SK-N-DZ (cell line): ENCODE data around the gene PARP15.
"Not testable (repeated sequence)": the region's sequence is repeated elsewhere in the genome, so short reads cannot be mapped to it uniquely, and the experiment has no call there.

Experiments
- DNase-seq: peaks from one replicate; pipeline ENCODE4 v3.0.0-alpha.2; 2015; ENCODE audit warnings: low spot score

PARP15 gene

GRCh38 chr3:122665881-122666280 is 88.4 kb downstream of the PARP15 start:
- no peak for DNase-seq

GRCh38 chr3:122668930-122669730 is 91.7 kb downstream of the PARP15 start:
- no peak for DNase-seq

DNA sequence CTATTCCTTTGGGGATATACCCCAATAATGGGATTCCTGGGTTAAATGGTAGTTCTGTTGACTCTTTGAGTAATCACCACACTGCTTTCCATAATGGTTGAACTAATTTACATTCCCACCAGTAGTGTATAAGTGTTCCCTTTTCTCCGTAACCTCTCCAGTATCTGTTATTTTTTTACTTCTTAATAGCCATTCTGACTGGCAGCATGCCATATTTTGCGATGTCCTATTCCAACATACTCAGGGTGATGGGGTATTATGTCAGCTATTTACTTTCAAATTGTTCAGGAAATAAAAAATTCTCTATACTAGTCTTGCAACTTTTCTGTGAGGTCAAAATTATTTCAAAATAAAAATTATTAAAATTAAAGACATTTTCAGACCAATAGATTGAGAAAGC is 94.1 kb downstream of the PARP15 start:
- no peak for DNase-seq

- no peak for DNase-seq
These were observed 96.9 kb downstream of the PARP15 start for GRCh38 chr3:122674339-122674738.

GRCh38 chr3:122676759-122677158 is 99.3 kb downstream of the PARP15 start:
- DNase-seq: no peak

DNA sequence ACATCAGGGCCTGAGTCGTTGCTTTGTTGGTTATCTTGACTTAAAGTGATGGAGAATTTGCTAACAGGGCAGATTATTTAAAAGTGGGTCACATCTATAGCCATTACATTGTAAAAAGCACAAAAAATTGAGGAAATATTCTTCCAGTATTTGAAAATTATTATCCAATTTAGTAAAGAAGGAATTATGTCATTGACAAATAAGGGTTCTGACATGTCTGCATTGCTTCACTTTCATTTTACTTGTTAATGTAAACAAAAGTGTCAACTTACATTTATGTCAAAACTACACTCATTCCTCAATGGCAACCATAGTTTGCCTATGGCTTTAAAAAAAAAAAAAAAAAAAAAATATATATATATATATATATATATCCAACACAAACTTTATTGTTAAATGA is 99.8 kb downstream of the PARP15 start:
- DNase-seq: no peak

GRCh38 chr3:122678506-122678905 is 101.1 kb downstream of the PARP15 start:
- no peak for DNase-seq

DNA sequence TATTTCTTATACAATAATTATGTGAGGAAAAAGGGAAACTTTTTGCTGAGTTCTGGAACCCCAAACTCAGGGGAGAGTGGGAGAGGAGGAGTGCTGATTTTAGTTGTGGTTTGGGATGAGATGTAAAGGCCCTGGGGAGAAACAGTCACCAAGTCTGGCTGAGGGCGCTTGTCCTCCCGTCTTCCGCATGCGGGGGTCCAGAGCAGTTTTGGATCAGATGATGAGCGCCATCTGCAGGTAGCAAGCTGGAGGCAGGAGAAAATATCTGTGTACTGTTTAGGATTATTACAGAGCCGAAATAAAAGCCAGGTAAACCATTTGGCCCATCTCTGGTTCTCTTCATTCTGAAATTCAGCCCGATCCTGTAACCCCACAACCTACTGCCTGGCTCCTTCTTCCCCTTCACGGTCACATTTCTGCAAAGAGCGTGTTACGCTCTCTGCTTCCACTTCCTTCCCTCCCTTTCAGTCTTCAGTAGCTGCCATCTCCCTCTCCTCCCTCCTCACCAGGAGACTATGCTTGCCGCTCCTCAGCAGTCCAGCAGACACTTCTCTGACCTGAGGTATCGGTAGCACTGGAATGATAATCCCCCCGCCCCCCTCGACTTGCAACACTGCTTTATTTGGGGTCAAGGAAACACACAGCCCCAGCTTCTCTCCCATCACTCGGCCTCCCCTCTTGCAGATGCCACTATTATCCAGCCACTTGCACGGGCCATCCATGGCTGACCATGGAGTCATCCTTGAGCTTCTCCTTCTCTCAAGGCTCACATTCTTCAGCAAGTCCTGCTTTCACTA is 101.8 kb downstream of the PARP15 start:
- peak; percentile 72 for DNase-seq

- DNase-seq: peak; percentile 15
These were observed 102.5 kb downstream of the PARP15 start for GRCh38 chr3:122679882-122680474.

- no peak for DNase-seq
These were observed 103.2 kb downstream of the PARP15 start, which contains the start of gene PARP14 for GRCh38 chr3:122680475-122681283. PARP14 (plus strand) TSS chr3:122680839; CDS start chr3:122680884, 45 bp downstream.

DNA sequence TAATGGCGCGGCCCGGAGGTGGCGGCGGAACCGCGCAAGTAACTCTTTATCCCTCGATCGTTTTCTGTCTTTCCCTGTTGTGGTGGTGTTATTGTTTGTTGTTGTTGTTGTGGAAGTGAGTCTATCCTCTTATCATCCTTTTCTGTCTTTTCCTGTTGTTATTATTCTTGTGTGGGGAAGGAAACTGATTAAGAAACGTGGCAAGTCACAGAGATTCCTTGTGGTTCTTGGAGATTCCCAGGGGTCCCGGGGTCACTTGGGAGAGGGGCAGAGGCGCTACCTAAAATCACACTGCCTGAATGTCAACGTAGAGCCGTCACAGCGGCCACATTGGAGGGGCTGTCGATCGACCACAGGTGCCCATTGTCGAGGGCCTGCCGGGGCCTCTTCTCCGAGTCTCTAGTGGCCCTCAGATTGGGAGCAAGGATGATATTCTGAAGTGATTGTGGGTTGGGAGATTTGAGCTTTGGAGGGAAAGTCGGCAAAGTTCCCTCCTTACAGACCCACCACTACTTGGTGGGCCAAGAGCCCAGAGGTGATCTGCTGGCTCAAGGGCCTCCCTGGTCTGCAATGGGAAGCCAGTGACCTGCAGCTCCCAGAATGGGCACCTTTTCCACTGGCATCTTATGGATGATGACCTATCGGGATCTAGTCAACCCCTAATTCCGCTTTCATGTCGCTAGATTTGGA is 104.0 kb downstream of the PARP15 start:
- no peak for DNase-seq

DNA sequence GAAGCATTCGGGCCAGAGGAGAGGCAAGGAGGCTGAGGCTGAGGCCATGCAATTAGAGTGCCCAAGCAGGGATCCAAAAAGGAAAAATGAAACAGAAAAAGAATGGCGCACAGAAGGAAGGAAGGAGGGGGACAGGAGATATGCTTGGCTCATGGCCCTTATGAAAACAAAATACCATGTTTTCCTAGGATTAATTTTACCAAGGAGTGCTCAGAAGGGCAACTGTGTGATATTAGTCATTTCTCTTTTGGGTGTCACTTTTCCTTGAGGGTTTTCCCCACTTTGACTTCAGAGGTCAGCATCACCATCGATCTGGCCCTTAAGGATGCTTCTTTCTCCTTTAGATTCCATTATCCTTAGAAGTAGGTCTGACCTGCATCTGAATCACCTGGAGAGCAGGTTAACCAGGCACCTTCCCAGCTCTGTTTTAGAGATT is 104.5 kb downstream of the PARP15 start:
- no peak for DNase-seq

DNA sequence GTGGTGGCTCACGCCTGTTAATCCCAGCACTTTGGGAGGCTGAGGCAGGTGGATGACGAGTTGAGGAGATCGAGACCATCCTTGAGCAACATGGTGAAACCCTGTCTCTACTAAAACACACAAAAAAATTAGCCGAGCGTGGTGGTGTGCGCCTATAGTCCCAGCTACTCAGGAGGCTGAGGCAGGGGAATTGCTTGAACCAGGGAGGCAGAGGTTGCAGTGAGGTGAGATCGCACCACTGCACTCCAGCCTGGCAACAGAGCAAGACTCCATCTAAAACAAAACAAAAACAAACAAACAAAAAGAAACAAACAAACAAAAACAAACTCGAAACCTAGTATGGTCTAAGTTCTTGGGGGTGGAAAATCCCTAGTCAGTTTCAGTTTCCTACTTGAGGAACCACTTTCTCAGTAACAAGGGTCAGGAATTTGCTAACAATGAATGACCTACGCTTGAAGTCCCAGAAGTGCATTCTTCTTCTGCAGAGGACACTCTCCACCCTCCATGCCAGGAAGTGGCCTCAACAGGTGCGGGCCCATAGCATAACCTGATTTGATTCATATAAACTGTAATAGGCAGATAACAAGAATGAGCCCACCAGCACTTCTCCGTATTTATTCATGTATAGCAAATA is 105.4 kb downstream of the PARP15 start:
- DNase-seq: not testable (repeated sequence)

DNA sequence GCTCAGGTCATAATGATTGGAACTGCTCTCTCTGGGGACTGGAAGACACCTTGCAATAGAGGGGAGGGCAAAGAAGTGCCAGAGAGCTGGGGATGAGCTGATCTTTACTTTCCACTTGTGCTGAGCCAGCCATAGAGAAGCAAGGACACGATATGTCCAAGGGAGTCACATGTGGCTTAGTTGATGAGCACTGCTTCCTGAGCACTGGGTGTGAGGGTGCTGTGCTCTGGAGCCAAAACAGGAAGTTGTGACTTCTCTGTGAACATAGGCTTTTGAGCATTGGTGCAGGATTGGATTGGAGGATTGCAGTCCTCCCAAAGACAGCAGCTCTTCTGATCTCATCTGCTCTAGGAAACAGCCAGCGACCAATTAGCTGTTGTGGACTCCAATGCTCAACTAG is 109.8 kb downstream of the PARP15 start:
- no peak for DNase-seq
